22Rv1 (cell line): ENCODE measurements around the gene RAB31.

Experiments
- H3K27ac ChIP-seq: fragments of 450-650 bp; 2 replicates; pipeline ENCODE4 v1.5.1; 2017
- CTCF ChIP-seq: fragments of 450-650 bp; IDR thresholded peaks from 2 replicates; pipeline ENCODE4 v1.5.1; 2017; ENCODE audit warnings: mild to moderate bottlenecking
- ZFX ChIP-seq: fragments of 450-650 bp; IDR thresholded peaks from 2 replicates; pipeline ENCODE4 v1.6.1; 2017; ENCODE audit warnings: antibody characterized with exemption, borderline replicate concordance

RAB31 gene

GRCh38 chr18:9735238-9735637 is 27.1 kb downstream of the RAB31 start:
- no peak overlapping the region for H3K27ac ChIP-seq
- TF ChIP-seq CTCF (no peak), ZFX (no peak)

- TF ChIP-seq CTCF (no peak), ZFX (no peak)
- no peak overlapping the region for H3K27ac ChIP-seq
Measured at GRCh38 chr18:9735879-9736278, 27.8 kb downstream of the RAB31 start.

- H3K27ac ChIP-seq: no peak overlapping the region
- TF ChIP-seq CTCF: no peak
- no peak for TF ChIP-seq ZFX
Measured at GRCh38 chr18:9736286-9736835, 28.3 kb downstream of the RAB31 start.

- H3K27ac ChIP-seq: no peak overlapping the region
- no peak for TF ChIP-seq CTCF
- TF ChIP-seq ZFX: no peak
Measured at GRCh38 chr18:9737006-9737405, 28.9 kb downstream of the RAB31 start.

DNA sequence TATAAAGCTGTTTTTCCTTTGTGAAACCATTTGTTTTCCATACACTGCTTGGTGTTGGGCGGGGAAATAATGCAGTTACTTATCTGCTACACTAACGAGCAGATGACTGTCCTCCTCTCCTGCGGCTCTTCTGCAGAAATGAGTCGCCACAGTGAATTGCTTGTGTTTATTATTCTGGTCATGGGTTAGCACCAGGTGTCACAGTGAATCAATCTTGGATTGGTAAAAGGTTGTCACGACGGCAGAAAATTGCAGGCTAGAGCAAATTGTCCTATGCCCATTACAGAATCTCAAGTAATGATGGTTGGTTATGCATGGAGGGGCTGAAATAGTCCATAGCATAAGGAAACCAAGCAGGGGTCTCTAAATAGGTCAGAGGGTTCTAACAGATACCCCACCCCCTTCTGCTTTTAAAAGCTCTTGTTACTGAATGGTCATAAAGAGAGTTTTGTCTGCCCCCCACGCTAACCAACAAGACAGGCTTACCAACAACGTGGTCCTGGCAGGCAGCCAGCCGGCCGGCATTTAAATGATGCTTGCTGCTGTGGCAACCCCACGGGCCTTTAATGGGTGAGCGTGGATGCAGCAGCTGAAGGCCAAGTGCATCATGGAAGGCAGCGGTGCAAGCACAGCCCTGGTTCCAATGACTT is 29.5 kb downstream of the RAB31 start:
- no peak overlapping the region for H3K27ac ChIP-seq
- TF ChIP-seq ZFX (no peak), CTCF (no peak)

DNA sequence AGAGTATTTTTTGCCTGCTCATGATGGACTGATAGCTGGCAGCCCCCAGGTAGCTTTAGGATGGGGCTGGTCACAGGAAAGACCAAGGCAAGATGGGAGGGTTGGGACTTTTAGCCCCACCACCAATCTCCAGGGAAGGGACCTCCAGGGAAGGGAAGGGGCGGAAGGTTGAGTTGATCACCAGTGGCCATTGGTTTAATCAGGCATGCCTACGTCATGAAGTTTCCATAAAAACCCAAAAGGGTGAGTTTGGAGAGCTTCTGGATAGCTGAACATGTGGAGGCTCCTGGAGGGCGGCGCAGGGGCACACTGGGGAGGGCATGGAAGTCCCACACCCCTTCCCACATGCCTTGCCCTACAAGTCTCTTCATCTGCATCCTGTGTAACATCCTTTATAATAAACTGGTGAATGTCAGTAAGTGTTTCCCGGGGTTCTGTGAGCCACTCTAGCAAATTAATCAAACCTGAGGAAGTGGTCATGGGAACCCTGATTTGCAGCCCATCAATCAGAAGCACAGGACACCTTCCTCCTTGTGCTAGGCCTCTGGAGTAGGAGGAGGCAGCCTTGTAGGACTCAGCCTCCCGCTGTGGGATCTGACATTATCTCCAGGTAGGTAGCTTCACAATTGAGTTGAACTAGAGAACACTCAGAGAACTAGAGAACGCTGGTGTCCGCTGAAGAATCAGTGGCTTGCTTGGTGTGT is 30.3 kb downstream of the RAB31 start:
- no peak overlapping the region for H3K27ac ChIP-seq
- TF ChIP-seq CTCF: no peak
- TF ChIP-seq ZFX: no peak

DNA sequence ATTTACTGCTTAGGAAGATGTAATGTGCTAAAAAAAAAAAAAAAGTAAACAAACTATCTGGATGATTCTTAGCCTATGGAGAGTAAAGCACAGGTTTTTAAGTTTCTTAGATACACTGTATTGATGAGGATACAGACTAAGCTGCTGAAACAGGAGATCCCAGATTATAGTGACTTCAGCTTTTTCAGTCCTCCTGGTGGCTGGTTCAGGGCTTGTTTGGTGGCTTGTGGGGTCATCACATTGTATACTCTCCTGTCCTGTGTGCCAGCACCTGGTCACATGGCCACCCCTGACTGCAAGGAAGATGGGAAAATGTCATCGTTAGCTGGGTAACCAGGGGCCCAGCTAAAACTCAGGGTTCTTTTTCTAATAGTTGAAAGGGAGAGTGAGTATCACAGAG is 31.4 kb downstream of the RAB31 start:
- H3K27ac ChIP-seq: no peak overlapping the region
- TF ChIP-seq CTCF: no peak
- no peak for TF ChIP-seq ZFX
